PC-3 (cell line): ENCODE data around the gene LMX1A.

Source experiments
- EZH2 ChIP-seq: fragments of 300-600 bp; sonication (generic); IDR thresholded peaks from one replicate; pipeline ENCODE4 v1.6.1; 2017; ENCODE audit warnings: antibody characterized with exemption, mild to moderate bottlenecking, low read length; ENCODE audit not compliant: unreplicated experiment
- EZH2phosphoT487 ChIP-seq: fragments of 300-600 bp; sonication (generic); IDR thresholded peaks from 2 replicates; pipeline ENCODE4 v1.6.1; 2018; ENCODE audit warnings: mild to moderate bottlenecking, antibody characterized with exemption, low read length, borderline replicate concordance
- TF ChIP-seq, protein P1 (sequence below): fragments of 300-600 bp; sonication (generic); conservative IDR thresholded peaks from 2 replicates; pipeline ENCODE4 v1.5.1; 2017; ENCODE audit warnings: antibody characterized with exemption, low read depth, mild to moderate bottlenecking, low read length

DNA sequence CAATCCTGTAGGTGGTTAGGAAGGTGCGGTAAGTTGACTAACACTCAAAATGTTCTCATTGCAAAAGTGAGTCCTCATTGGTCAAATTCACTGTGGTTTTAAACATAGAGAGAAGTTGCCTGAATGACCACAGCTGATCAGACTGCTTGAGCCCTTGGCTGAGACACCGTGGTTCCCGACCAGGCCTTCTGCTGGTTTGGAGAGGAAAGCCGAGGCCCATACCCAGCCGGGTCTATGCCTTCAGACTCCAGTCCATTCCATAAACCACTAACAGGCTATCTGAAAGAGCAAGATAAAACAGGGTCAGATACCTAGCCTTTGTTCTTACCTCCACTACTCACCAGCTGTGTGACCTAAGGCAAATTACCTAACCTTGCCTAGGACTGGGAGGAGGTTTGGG, 133.9 kb downstream of the LMX1A start:
- TF ChIP-seq EZH2: no peak
- TF ChIP-seq, protein P1, sequence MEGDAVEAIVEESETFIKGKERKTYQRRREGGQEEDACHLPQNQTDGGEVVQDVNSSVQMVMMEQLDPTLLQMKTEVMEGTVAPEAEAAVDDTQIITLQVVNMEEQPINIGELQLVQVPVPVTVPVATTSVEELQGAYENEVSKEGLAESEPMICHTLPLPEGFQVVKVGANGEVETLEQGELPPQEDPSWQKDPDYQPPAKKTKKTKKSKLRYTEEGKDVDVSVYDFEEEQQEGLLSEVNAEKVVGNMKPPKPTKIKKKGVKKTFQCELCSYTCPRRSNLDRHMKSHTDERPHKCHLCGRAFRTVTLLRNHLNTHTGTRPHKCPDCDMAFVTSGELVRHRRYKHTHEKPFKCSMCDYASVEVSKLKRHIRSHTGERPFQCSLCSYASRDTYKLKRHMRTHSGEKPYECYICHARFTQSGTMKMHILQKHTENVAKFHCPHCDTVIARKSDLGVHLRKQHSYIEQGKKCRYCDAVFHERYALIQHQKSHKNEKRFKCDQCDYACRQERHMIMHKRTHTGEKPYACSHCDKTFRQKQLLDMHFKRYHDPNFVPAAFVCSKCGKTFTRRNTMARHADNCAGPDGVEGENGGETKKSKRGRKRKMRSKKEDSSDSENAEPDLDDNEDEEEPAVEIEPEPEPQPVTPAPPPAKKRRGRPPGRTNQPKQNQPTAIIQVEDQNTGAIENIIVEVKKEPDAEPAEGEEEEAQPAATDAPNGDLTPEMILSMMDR: no peak
- no peak for TF ChIP-seq EZH2phosphoT487
